Measurements from ENCODE around the gene AHCYL2. TPM values are rescaled to one million over a fixed set of nuclear protein-coding genes. Genes with fewer than 3 reads are reported as not detected.

The AHCYL2 gene
- polyA plus RNA-seq, 1 donor from 2014 or later, result 39.9 TPM

GRCh38 chr7:129389829-129390228, 165.0 kb downstream of the AHCYL2 start:
- no peak overlapping the region for H3K4me3 ChIP-seq (ENCODE audit: low read length)
- no peaks in the 10 kb centered on the region for H3K9me2 ChIP-seq (ENCODE audit: insufficient read depth, low read length)
- no peak overlapping the region for H3K4me2 ChIP-seq (ENCODE audit: low read length)
- H3K27ac ChIP-seq (ENCODE audit: low read length), result no peak overlapping the region
- peaks cover 9% of the 10 kb centered on the region for H3K36me3 ChIP-seq (ENCODE audit: insufficient read depth, low read length)
- H3K9me3 ChIP-seq (ENCODE audit: low read length), result no peaks in the 10 kb centered on the region
- H2AFZ ChIP-seq (ENCODE audit: low read depth, low read length), result no peak overlapping the region
- no peaks in the 10 kb centered on the region for H4K20me1 ChIP-seq (ENCODE audit: insufficient read depth)
- no peak for TF ChIP-seq EZH2 (IDR thresholded peaks at IDR 0.05; ENCODE audit: borderline replicate concordance, insufficient read depth, low read length, poor library complexity, severe bottlenecking)
- H3K79me2 ChIP-seq (replicated peaks; ENCODE audit: insufficient read depth, low read length), result no peaks in the 10 kb centered on the region
- H3F3A ChIP-seq (ENCODE audit: insufficient read depth, low read length, poor library complexity, severe bottlenecking), result no peaks in the 10 kb centered on the region
- no peaks in the 10 kb centered on the region for H3K27me3 ChIP-seq (ENCODE audit: insufficient read depth, low read depth, low read length)
- no peak overlapping the region for H3K9ac ChIP-seq (ENCODE audit: low read length)

GRCh38 chr7:129390314-129390713, 165.5 kb downstream of the AHCYL2 start:
- no peaks in the 10 kb centered on the region for H3K9me2 ChIP-seq (ENCODE audit: insufficient read depth, low read length)
- TF ChIP-seq EP300 (conservative IDR thresholded peaks at IDR 0.05; ENCODE audit: poor library complexity, severe bottlenecking), result no peak
- H3K27ac ChIP-seq (ENCODE audit: low read length), result no peak overlapping the region
- H3K4me2 ChIP-seq (ENCODE audit: low read length), result no peak overlapping the region
- H3K4me3 ChIP-seq (ENCODE audit: low read length), result no peak overlapping the region
- H3K79me2 ChIP-seq (replicated peaks; ENCODE audit: insufficient read depth, low read length), result no peaks in the 10 kb centered on the region
- H3K9ac ChIP-seq (ENCODE audit: low read length), result no peak overlapping the region
- peaks cover 9% of the 10 kb centered on the region for H3K36me3 ChIP-seq (ENCODE audit: insufficient read depth, low read length)
- H3K9me3 ChIP-seq (ENCODE audit: low read length), result no peaks in the 10 kb centered on the region
- no peaks in the 10 kb centered on the region for H3F3A ChIP-seq (ENCODE audit: insufficient read depth, low read length, poor library complexity, severe bottlenecking)
- no peaks in the 10 kb centered on the region for H4K20me1 ChIP-seq (ENCODE audit: insufficient read depth)
- H3K27me3 ChIP-seq (ENCODE audit: insufficient read depth, low read depth, low read length), result no peaks in the 10 kb centered on the region
- no peak overlapping the region for H2AFZ ChIP-seq (ENCODE audit: low read depth, low read length)

- Histone ChIP-seq H2AFZ (ENCODE audit: low read depth, low read length) (no peak overlapping the region), H3K79me2 (replicated peaks; ENCODE audit: insufficient read depth, low read length) (no peaks in the 10 kb centered on the region), H3F3A (ENCODE audit: insufficient read depth, low read length, poor library complexity, severe bottlenecking) (no peaks in the 10 kb centered on the region), H3K4me3 (ENCODE audit: low read length) (no peak overlapping the region), H3K27ac (ENCODE audit: low read length) (no peak overlapping the region), H3K9ac (ENCODE audit: low read length) (no peak overlapping the region), H3K9me2 (ENCODE audit: insufficient read depth, low read length) (no peaks in the 10 kb centered on the region), H3K9me3 (ENCODE audit: low read length) (no peaks in the 10 kb centered on the region), H3K4me2 (ENCODE audit: low read length) (no peak overlapping the region), H4K20me1 (ENCODE audit: insufficient read depth) (no peaks in the 10 kb centered on the region), H3K27me3 (ENCODE audit: insufficient read depth, low read depth, low read length) (no peaks in the 10 kb centered on the region), H3K36me3 (ENCODE audit: insufficient read depth, low read length) (peaks cover 9% of the 10 kb centered on the region)
- TF ChIP-seq EZH2 (IDR thresholded peaks at IDR 0.05; ENCODE audit: borderline replicate concordance, insufficient read depth, low read length, poor library complexity, severe bottlenecking) (no peak), POLR2AphosphoS5 (IDR thresholded peaks at IDR 0.05) (no peak), RAD21 (conservative IDR thresholded peaks at IDR 0.05) (no peak), EP300 (conservative IDR thresholded peaks at IDR 0.05; ENCODE audit: poor library complexity, severe bottlenecking) (no peak), TAF1 (IDR thresholded peaks at IDR 0.05; ENCODE audit: low read depth) (no peak), CTCF (IDR thresholded peaks at IDR 0.05; ENCODE audit: poor library complexity, severe bottlenecking) (no peak), REST (IDR thresholded peaks at IDR 0.05; ENCODE audit: borderline replicate concordance) (no peak), MXI1 (conservative IDR thresholded peaks at IDR 0.05; ENCODE audit: poor library complexity, severe bottlenecking) (no peak), SMC3 (conservative IDR thresholded peaks at IDR 0.05; ENCODE audit: poor library complexity) (no peak)
These were observed 166.8 kb downstream of the AHCYL2 start for GRCh38 chr7:129391546-129392171.

Data from neural cell (in vitro differentiated cells).